ENCODE measurements around the gene CEP70.

The CEP70 gene

DNA sequence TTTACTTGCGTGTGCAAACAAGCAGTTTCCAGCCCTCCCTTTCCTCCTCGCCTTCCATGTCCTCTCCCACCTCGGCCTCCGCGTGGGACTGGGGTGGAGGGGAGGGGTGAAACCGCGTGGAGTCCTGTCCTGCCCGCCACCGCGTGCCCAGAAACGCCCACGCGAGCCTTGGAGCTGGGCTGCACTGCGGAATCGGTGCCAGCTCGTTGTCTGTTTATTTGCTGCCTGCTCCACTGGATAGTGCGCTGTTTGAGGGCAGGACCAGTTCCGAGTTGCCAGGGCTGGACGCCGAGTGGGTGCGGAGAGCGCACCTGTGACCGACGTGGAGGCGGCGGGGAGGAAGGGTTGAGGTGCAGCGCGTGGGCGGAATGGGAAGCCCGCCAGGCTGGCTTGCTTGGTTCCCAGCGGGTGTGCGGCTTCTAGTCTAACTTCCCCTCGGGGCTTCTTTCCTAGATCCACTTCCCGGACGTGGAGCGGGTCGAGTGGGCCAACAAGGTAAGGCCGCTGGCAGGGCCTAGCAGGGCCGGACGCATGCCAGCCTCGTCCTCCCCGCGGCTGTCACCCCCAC lies 142.4 kb downstream of the CEP70 start:
- no peak for DNase-seq (ENCODE audit: low spot score)

DNA sequence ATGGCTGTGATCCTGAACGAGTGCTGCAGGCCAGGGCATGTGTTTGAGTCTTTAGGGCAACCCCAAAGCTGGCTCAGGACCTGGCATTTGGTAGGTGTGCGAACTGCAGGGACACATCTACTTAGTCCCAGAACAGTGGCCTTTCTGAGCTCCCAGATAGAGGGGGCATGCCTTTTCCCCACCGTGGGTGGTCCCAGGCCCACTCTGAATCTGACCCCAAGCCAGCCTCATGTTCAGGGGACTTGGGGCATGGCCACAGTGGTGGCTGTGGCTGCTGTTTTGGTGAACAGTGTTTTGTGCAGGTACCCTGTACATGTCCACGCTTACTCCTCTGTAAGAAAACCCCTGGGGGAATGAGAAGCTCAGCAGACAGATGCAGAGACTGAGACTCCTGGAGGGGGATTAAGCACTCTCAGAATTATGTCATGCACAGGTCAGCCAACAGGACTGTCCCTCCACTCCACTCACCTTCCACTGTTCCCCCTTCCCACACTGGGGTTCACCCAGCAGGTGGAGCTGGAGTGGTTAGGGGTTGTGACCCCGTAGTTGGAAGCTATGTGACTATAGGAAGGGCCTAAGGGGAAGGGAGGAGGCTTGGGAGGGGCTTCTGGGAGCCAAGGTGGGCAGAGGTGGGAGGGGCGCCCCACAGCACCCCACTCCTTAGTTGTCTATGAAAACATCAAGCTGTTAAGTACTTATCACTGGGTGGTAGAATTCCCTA lies 143.2 kb downstream of the CEP70 start:
- DNase-seq (ENCODE audit: low spot score), result no peak

DNA sequence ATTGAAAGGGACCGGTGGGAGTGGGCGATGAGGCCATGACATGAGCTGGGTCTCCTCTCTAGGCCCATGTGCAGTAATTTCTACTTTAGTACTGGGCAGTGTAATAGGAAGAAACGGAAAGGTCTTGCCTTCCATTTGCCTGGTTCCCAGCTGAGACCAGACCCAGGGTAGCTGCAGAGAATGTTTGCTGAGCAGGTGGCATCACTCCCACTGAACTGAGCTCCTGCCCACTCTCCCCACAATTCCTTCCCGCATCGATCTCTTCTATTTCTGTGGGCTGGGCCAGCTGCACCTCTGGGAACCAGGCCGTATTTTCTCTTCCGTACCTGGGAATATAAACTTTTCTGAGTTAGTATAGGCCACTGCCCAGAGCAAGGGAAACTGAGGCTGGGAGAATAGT lies 143.9 kb downstream of the CEP70 start:
- no peak for DNase-seq (ENCODE audit: low spot score)

DNA sequence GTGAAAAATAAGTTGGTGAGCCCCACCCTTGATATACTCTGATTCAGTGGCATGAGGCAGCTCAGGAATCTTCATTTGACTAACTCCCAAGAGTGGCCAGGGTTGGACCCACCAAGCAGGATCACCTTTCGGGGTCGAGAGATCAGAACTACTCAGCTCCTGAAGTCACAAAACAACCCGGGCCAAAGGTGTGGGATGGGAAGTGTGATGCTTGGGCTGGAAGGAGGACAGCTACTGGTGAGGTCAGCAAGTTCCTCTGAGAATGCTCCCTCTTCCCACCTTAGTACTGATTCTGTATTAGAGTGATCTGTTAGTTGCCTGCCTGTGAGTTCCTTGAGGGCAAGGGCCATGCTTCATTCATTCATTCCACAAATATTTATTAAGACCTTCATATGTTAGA lies 144.6 kb downstream of the CEP70 start:
- no peak for DNase-seq (ENCODE audit: low spot score)

DNA sequence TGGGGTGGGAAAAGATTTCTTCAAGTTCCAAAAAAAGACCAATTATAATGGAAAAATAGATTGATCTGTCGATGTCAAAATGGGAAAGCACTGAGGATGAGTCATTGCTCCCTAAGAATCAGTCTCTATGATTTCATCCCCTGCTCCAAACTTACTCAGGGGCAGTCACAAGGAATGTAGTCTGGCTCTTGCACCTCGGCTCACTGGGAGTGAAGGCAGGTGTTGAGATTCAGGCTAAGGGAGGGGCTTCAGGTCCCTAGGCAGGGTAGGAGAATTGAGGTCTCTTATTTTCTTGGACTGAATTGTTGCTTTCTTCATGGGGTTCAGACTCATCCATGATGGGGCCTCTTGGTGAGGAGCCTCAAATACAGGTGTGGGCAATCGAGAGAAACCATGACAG lies 145.4 kb downstream of the CEP70 start:
- DNase-seq (ENCODE audit: low spot score), result no peak

DNA sequence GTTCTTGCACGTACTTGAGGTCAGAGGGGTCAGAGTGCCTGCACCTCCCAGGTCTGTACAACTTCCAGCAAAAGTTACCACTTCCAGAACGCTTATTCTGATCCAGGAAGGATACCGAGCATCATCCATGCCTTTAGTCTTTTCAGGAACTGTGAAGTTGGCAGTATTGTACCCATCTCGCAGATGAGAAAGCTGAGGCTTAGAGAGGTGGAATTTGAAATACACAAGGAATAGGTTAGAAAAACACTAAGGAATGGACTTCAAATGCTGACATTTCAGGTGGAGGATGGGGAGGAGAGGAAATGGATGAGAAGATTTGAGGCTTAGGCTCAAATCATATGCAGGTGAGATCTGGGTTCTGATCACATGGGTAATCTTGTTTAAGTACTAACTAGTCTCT lies 148.4 kb downstream of the CEP70 start:
- no peak for DNase-seq (ENCODE audit: low spot score)

DNA sequence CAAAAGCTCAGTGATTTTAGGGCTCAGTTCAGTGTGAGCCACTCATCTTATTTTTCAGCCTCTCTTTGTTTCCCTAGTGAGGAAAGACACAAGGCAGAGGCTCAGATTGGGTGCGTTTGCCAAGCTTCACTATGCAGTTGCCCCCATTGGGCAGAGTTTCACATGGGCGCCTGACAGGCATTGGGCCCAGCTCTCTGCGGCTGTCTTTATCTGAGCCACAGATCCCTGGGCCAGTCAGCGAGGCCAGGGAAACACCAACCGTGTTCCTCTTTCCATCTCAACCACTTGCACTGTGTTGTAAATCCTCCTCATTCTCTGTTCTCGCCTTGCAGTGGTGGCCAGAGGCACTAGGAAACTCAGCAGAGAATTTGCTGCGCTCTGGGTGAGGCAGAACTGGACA lies 148.8 kb downstream of the CEP70 start:
- DNase-seq (ENCODE audit: low spot score), result no peak

Data from CD4-positive, alpha-beta T cell treated with Interleukin-6 at 100 ng/mL for 8 hours (primary cell).